OCI-LY3 (cell line): ENCODE results near the gene GMIP.
A peak's percentile ranks its signal among the peaks of the same experiment; 100 is the strongest.

Source experiments
- H2AFZ ChIP-seq: fragments of 200-600, 300-600 bp; shearing (Covaris generic); 2 replicates; pipeline ENCODE4 v1.6.0; 2014; ENCODE audit warnings: antibody characterized with exemption, low read depth, low read length
- H3K27ac ChIP-seq: fragments of 200-600, 300-600 bp; sonication (generic); 2 replicates; pipeline ENCODE4 v1.5.1; 2014; ENCODE audit warnings: mild to moderate bottlenecking, low read length, moderate library complexity, mixed read lengths
- H3K27me3 ChIP-seq: fragments of 200-600, 300-600 bp; sonication (generic); 2 replicates; pipeline ENCODE4 v1.6.1; 2014; ENCODE audit warnings: low read depth, low read length, mixed read lengths
- H3K36me3 ChIP-seq: fragments of 200-600, 300-600 bp; sonication (generic); replicated peaks from 2 replicates; pipeline ENCODE3; 2014; ENCODE audit warnings: low read depth, low read length, mixed read lengths
- H3K4me1 ChIP-seq: fragments of 300-600, 200-600 bp; sonication (generic); 2 replicates; pipeline ENCODE4 v1.6.1; 2014; ENCODE audit warnings: low read length, mixed read lengths
- H3K4me2 ChIP-seq: fragments of 200-600, 300-600 bp; sonication (generic); 2 replicates; pipeline ENCODE4 v1.6.1; 2014; ENCODE audit warnings: low read length, mixed read lengths
- H3K4me3 ChIP-seq: fragments of 300-600, 200-600 bp; sonication (generic); 2 replicates; pipeline ENCODE4 v1.5.1; 2014; ENCODE audit warnings: antibody characterized with exemption, mild to moderate bottlenecking, low read length, moderate library complexity
- H3K79me2 ChIP-seq: fragments of 300-600, 200-600 bp; shearing (Covaris generic); 2 replicates; pipeline ENCODE4 v1.6.1; 2014; ENCODE audit warnings: mild to moderate bottlenecking, low read length, mixed read lengths
- H3K9ac ChIP-seq: fragments of 300-600, 200-600 bp; shearing (Covaris generic); 2 replicates; pipeline ENCODE4 v1.6.0; 2014; ENCODE audit warnings: mild to moderate bottlenecking, low read length, moderate library complexity
- H3K9me3 ChIP-seq: fragments of 200-600, 300-600 bp; shearing (Covaris generic); 2 replicates; pipeline ENCODE4 v1.6.1; 2014; ENCODE audit warnings: low read length, mixed read lengths; ENCODE audit not compliant: insufficient read depth
- H4K20me1 ChIP-seq: fragments of 200-600, 300-600 bp; sonication (generic); 2 replicates; pipeline ENCODE4 v1.6.1; 2016; ENCODE audit warnings: low read length, mixed read lengths; ENCODE audit not compliant: insufficient read depth
- CTCF ChIP-seq: fragments of 200-600, 300-600 bp; sonication (generic); IDR thresholded peaks from 2 replicates; pipeline ENCODE4 v1.5.1; 2014; ENCODE audit warnings: antibody characterized with exemption, low read length, low read depth
- EZH2phosphoT487 ChIP-seq: fragments of 200-600 bp; shearing (Covaris generic); IDR thresholded peaks from 2 replicates; pipeline ENCODE4 v1.6.1; 2018; ENCODE audit warnings: antibody characterized with exemption, mixed run types, low read depth

GMIP gene

DNA sequence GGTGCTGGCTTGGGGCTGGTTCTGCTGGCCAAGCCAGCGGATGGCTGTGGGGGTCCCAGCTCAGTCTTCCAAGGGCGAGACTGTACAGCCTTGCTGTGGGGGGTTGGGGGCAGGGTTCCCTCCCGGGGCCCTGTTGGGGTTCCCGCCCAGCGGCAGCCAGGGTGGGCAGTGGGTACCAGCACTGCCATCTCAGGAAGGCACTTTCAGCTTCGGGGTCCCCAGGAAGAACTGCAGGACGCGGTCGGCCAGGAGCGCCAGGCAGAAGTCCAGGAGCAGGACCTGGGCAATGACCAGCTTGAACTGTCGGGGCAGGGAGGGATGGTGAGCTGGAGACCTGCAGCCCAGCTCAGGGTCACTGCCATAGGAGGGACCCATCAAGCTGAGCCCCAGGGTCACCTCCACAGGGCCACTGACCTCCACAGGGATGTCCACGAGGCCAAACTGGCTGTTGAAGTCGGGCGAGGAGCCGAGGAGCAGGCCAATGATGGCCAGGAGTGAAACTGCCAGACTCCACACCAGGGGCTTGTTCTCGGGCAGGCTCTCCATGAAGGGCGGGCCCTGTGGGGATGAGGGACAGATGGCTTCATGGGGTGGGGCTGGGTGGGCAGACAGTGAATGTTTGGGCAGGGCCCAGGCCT lies 1.9 kb upstream of the GMIP start:
- no peak overlapping the region for H3K4me3 ChIP-seq
- peaks cover 16% of the 10 kb centered on the region for H3K4me1 ChIP-seq
- peaks cover 54% of the 10 kb centered on the region for H3K36me3 ChIP-seq
- no peak overlapping the region for H3K9ac ChIP-seq
- H4K20me1 ChIP-seq = no peaks in the 10 kb centered on the region
- no peak for TF ChIP-seq CTCF
- TF ChIP-seq EZH2phosphoT487 = no peak
- no peak overlapping the region for H3K27ac ChIP-seq
- H3K27me3 ChIP-seq = no peaks in the 10 kb centered on the region
- no peak overlapping the region for H2AFZ ChIP-seq
- no peak overlapping the region for H3K4me2 ChIP-seq
- H3K9me3 ChIP-seq = no peaks in the 10 kb centered on the region
- H3K79me2 ChIP-seq = peaks cover 22% of the 10 kb centered on the region

- TF ChIP-seq CTCF (0 out of 2 replicates have a peak, but pooled peaks have one; percentile 3), EZH2phosphoT487 (no peak)
- Histone ChIP-seq H4K20me1 (no peaks in the 10 kb centered on the region), H3K4me1 (peaks cover 16% of the 10 kb centered on the region), H3K4me2 (peak overlapping the region; percentile 98), H3K27me3 (no peaks in the 10 kb centered on the region), H3K9me3 (no peaks in the 10 kb centered on the region), H3K36me3 (peaks cover 52% of the 10 kb centered on the region), H3K4me3 (peak overlapping the region; percentile 90), H3K9ac (peak overlapping the region; percentile 99), H2AFZ (no peak overlapping the region), H3K79me2 (peaks cover 22% of the 10 kb centered on the region), H3K27ac (peak overlapping the region; percentile 94)
Observed at GRCh38 chr19:19644054-19644388, 564 bp upstream of the GMIP start.

GRCh38 chr19:19642506-19643157 lies 825 bp downstream of the GMIP start:
- Histone ChIP-seq H3K79me2 (peaks cover 22% of the 10 kb centered on the region), H3K9me3 (no peaks in the 10 kb centered on the region), H3K4me1 (peaks cover 16% of the 10 kb centered on the region), H2AFZ (no peak overlapping the region; the same call in 1 of the 2 replicates), H3K9ac (peak overlapping the region; percentile 99), H3K4me3 (peak overlapping the region; percentile 90), H3K27me3 (no peaks in the 10 kb centered on the region), H4K20me1 (no peaks in the 10 kb centered on the region), H3K36me3 (peaks cover 59% of the 10 kb centered on the region), H3K27ac (peak overlapping the region; percentile 94), H3K4me2 (peak overlapping the region; percentile 98)
- TF ChIP-seq EZH2phosphoT487 (no peak), CTCF (peak; percentile 14; the same call in 1 of the 2 replicates)

DNA sequence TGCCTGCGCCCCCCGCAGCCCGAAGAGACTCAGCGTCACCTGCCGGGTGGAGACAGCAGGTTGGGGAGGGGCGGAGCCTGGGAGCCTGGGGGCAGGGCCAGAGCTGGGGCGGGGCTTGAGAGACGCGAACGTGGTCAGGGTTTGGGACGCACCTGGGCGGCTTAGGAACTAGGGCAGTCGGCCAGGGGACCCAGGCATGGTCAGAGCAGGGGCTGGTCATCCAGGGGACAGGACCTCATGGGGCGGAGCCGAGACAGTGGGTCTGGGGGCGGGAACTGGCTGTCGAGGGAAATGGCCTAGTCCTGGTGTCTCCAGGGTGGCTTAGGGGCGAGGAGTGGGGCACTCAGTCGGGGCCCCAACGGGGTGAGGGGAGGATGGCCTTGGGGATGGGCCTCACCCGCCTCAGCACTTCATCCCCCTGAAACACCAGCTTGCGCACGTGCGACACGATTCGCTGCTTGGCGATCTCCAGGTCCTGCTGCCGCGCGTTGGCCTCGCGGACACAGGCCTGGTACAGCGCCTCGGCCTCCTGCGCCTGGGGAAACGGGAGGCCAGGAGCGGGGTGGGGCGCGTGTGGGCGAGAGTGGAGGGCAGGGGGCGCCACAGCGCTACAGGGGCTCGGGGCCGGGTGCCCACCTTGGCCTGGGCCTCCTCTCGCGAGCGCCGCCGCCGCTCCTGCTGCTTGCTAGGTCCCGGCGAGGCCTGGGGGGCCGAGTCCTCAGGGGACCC lies 5.8 kb downstream of the GMIP start:
- Histone ChIP-seq H4K20me1 (0 out of 2 replicates have a peak, but pooled peaks cover 6% of the 10 kb centered on the region), H3K27ac (no peak overlapping the region), H3K4me1 (peaks cover 9% of the 10 kb centered on the region), H3K4me3 (no peak overlapping the region), H3K27me3 (no peaks in the 10 kb centered on the region), H2AFZ (no peak overlapping the region), H3K36me3 (peaks cover 69% of the 10 kb centered on the region), H3K79me2 (peaks cover 15% of the 10 kb centered on the region), H3K4me2 (no peak overlapping the region), H3K9ac (no peak overlapping the region), H3K9me3 (no peaks in the 10 kb centered on the region)
- TF ChIP-seq CTCF = peak; percentile 9; the same call in 1 of the 2 replicates
- TF ChIP-seq EZH2phosphoT487 = no peak
